ENCODE measurements around the gene TBX15.

The TBX15 gene

DNA sequence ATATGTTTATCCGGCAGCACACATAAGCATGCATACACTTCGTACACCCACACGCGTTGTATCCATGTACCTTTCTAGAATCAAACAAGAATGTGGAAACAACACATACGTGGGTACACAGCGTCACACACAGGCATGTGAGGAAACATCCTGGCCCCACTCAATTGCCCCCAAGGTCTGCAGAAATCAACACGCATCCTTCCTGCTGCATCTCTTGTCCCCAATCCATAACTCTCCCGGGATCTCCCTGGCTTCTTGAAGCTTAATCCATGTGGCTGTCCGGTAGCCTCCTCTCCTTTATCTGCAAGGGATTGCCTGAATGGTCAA, 5.5 kb upstream of the TBX15 start:
- H3K4me3 ChIP-seq (ENCODE audit: low read length): no peak overlapping the region
- TF ChIP-seq, protein P1, sequence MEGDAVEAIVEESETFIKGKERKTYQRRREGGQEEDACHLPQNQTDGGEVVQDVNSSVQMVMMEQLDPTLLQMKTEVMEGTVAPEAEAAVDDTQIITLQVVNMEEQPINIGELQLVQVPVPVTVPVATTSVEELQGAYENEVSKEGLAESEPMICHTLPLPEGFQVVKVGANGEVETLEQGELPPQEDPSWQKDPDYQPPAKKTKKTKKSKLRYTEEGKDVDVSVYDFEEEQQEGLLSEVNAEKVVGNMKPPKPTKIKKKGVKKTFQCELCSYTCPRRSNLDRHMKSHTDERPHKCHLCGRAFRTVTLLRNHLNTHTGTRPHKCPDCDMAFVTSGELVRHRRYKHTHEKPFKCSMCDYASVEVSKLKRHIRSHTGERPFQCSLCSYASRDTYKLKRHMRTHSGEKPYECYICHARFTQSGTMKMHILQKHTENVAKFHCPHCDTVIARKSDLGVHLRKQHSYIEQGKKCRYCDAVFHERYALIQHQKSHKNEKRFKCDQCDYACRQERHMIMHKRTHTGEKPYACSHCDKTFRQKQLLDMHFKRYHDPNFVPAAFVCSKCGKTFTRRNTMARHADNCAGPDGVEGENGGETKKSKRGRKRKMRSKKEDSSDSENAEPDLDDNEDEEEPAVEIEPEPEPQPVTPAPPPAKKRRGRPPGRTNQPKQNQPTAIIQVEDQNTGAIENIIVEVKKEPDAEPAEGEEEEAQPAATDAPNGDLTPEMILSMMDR (conservative IDR thresholded peaks at IDR 0.05; ENCODE audit: low read length): no peak
- DNase-seq (ENCODE audit: low read depth): no peak

DNA sequence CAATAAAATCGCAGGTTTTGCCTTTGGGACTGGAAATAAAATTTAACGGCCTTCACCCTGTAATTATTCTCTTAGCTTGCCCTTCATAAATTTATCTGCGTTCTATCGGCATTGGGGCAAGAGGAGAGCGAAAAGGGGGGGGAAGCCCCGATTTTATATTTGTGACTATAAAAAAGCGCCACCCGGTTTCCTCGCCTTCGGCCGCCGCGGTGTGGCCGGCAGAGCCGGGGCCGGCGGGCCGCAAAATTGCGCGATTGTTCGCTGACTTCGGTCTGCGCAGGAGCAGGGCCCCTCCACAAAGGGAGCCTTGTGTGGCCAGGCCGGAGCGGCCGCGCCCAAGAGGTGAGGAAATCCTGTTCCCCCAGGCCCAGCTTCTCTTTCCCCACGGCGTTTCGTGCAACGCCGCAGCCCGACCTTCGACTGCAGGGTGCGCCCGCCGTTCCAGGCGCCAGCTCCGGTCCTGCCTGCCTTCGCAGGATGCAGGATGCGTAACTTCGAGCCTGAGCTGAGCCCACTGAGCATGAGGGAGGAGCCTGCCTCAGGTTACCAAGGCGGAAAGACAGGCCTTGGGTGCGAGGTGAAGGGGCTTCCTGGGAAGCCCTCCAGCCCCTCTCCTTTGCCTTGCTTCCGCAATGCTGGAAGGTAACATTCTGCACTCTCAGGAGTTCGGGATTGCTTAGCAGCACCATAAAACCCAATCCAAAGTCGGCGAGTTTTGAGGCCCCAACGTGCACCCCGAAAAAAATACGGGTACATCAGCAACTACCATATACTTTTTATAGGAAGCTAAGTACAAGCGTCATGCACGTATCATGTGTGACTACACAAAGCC, 4.9 kb upstream of the TBX15 start:
- TF ChIP-seq, protein P1 (conservative IDR thresholded peaks at IDR 0.05; ENCODE audit: low read length): no peak
- no peak for DNase-seq (ENCODE audit: low read depth)
- no peak overlapping the region for H3K4me3 ChIP-seq (ENCODE audit: low read length)

DNA sequence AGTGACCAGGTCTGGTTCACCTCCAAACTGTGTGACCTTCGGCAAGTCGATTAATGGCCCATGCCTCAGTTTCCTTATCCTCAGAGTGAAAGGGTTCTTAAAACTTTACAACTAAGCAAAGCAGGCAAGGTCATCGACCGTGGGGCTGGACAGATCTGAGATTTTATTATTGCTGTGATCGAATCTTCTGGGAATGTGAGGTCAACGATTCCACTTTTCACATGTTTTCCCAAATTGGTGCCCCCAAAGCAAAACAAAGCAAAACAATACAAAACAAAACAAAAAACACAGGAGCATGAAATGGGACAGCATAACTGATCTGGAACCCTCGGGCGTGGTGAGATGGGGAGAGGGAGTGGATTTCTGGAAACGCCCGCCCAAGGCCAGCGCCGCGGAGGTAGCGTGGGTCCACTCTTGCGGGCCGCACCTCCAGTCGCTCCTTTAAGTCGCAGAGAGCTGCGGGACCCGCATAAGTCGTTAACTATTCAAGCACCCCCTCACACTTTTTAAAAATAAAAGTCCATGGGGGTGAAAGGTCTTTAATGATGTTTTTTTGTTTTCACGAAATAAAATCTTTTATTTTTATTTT, 4.2 kb upstream of the TBX15 start:
- no peak overlapping the region for H3K4me3 ChIP-seq (ENCODE audit: low read length)
- TF ChIP-seq, protein P1 (conservative IDR thresholded peaks at IDR 0.05; ENCODE audit: low read length): no peak
- DNase-seq (ENCODE audit: low read depth): no peak

DNA sequence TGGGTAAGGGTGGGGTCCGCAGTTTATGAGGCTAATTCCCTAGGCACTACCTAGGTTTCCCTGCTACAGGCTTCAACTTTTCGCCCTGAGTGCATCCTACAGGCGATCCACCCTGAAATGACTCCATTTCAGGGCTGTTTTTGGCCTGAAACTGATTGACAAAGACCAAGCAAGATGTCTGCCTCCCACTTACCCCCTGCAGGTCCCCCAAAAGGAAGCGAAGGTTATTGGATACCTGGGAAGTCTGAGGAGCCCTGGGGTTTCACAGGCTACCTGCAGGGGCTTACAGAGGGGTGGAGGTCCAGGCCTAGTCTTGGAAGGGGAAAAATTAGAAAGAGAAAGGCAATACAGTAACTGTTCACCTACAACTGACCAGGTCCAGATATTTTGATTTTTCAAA, 3.3 kb upstream of the TBX15 start:
- TF ChIP-seq, protein P1 (conservative IDR thresholded peaks at IDR 0.05; ENCODE audit: low read length): no peak
- DNase-seq (ENCODE audit: low read depth): no peak
- H3K4me3 ChIP-seq (ENCODE audit: low read length): no peak overlapping the region

DNA sequence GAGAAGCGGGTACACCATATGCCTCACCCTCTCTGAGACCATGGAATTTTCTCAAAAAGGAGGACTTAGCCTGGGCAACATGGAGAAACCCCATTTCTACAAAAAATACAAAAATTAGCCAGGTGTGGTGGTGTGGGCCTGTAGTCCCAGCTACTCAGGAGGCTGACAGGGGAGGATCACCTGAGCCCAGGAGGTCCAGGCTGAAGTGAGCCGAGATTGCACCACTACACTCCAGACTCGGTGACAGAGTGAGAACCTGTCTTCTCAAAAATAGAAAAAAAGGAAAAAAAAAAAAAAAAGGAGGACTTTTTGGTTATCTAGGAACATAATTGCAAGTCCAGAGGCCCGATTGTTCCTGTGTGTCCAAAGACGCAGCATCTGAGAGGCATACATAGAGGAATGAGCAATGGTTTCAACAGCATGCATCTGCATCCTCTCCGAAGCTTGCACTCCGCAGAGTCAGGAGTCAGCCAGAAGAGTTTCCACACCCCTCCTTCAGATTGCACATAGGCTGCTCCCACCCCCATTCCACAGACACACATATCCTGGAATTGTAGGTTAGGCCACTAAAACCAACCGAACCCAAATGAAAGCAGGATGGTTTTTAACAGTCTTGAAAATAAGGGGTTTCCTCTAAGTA, 2.5 kb upstream of the TBX15 start:
- no peak overlapping the region for H3K4me3 ChIP-seq (ENCODE audit: low read length)
- DNase-seq (ENCODE audit: low read depth): peak; percentile 60
- TF ChIP-seq, protein P1 (conservative IDR thresholded peaks at IDR 0.05; ENCODE audit: low read length): no peak

DNA sequence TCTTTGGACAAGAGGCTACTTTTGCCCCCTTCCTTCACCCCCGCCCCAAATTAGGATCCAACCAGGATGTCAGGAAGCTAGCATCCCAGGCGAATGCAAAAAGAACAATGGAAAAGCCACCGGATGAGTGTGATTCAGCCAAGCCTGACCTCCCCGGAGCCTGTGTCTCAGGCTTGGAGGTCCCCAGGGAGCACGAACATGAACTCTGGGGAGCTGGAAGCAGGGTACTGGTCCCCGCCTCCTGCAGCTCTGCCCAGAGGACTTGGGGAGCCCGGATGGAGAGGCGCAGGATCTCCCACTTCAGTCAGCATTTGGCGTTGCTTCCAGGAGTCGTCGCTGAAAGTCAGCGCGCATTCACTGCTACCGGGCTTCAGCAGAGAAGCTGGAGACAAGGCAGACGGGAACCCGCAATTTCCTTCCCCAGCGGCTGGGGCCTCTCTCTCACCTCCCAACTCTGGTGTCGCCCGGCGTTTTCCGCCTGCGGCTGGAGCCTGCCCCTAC, 1.8 kb upstream of the TBX15 start:
- peak overlapping the region; percentile 70 for H3K4me3 ChIP-seq (ENCODE audit: low read length)
- TF ChIP-seq, protein P1 (conservative IDR thresholded peaks at IDR 0.05; ENCODE audit: low read length): no peak
- DNase-seq (ENCODE audit: low read depth): peak; percentile 58
